AG09319 (cell line): Measurements from ENCODE around the gene TSHZ3.

ENCODE experiments used
- DNase-seq: peaks from one replicate; pipeline ENCODE4 v3.0.0-alpha.2; 2010; ENCODE audit warnings: low read depth; ENCODE audit errors: extremely low read depth
- CTCF ChIP-seq: IDR thresholded peaks from 2 replicates; pipeline ENCODE4 v1.5.1; 2011; ENCODE audit warnings: low read depth, mild to moderate bottlenecking, inconsistent platforms, low read length, moderate library complexity

TSHZ3 gene

GRCh38 chr19:31235806-31236205 is 113.4 kb downstream of the TSHZ3 start:
- TF ChIP-seq CTCF = no peak
- DNase-seq = no peak

- TF ChIP-seq CTCF = no peak
- no peak for DNase-seq
Observed at GRCh38 chr19:31233295-31233800, 115.9 kb downstream of the TSHZ3 start.

- DNase-seq = peak; percentile 86
- no peak for TF ChIP-seq CTCF
Observed at GRCh38 chr19:31232871-31233270, 116.4 kb downstream of the TSHZ3 start.

- no peak for DNase-seq
- peak; percentile 15; the same call in 1 of the 2 replicates for TF ChIP-seq CTCF
Observed at GRCh38 chr19:31232180-31232579, 117.1 kb downstream of the TSHZ3 start.

GRCh38 chr19:31231237-31231636 is 118.0 kb downstream of the TSHZ3 start:
- no peak for DNase-seq
- TF ChIP-seq CTCF = no peak

GRCh38 chr19:31226151-31226935 is 122.9 kb downstream of the TSHZ3 start:
- TF ChIP-seq CTCF = no peak
- no peak for DNase-seq
